ENCODE measurements around the gene TRIM29.

GRCh38 chr11:120108785-120109168 is 29.1 kb downstream of the TRIM29 start:
- TF ChIP-seq CTCF (IDR thresholded peaks at IDR 0.05) (no peak), POLR2A (IDR thresholded peaks at IDR 0.05) (no peak)
